ENCODE results near the gene SAMD14. TPM values are rescaled to one million over a fixed set of nuclear protein-coding genes. Genes with fewer than 3 reads are reported as not detected.

The SAMD14 gene
- total RNA-seq, 2 experiments from 2014 or later: 0.59 TPM; not detected in 1

- no peaks in the 10 kb centered on the region for H3K4me1 ChIP-seq (ENCODE audit: insufficient read depth, low read length, poor library complexity, severe bottlenecking)
- intact Hi-C loops (cut with micrococcal nuclease; ENCODE audit: unreplicated experiment): loop anchor here (1.0 to 5.0 kb wide), 3 partner anchors 60 to 226 kb away; no protein-coding TSS in a partner anchor
- BruUV-seq (replicated peaks): no TSS peak
- H2AFZ ChIP-seq (ENCODE audit: low read length): no peak overlapping the region
- H3K9me3 ChIP-seq (ENCODE audit: low read length): peaks cover 5% of the 10 kb centered on the region; the same call in 1 of the 2 replicates
- ChIA-PET POLR2A (no interaction called here), CTCF (ENCODE audit: unreplicated experiment) (interaction anchor here (0.9 to 1.3 kb wide), 3 partner anchors 59 to 86 kb away, joined by 3 to 4 read pairs (median 3); no protein-coding TSS in a partner anchor)
- H4K20me1 ChIP-seq (ENCODE audit: insufficient read depth, low read length): no peaks in the 10 kb centered on the region
- H3K4me3 ChIP-seq (ENCODE audit: low read depth, low read length, poor library complexity, severe bottlenecking): no peak overlapping the region
- H3K79me2 ChIP-seq (ENCODE audit: insufficient read depth, low read depth, low read length): no peaks in the 10 kb centered on the region
- no peaks in the 10 kb centered on the region for H3K9me2 ChIP-seq (ENCODE audit: insufficient read depth, low read length)
- peak overlapping the region; percentile 1 for H3K27ac ChIP-seq (ENCODE audit: low read depth, low read length, poor library complexity, severe bottlenecking)
- TF ChIP-seq EZH2phosphoT487 (IDR thresholded peaks at IDR 0.05; ENCODE audit: borderline replicate concordance, low read depth, low read length) (no peak), CTCF (conservative IDR thresholded peaks at IDR 0.05; ENCODE audit: low read length) (peak; percentile 97)
- peak; percentile 76 for DNase-seq (ENCODE audit: low spot score)
- H3K36me3 ChIP-seq (ENCODE audit: insufficient read depth, low read length): peaks cover 18% of the 10 kb centered on the region
- H3K4me2 ChIP-seq (ENCODE audit: low read length): no peak overlapping the region
Measured at GRCh38 chr17:50087246-50087911, 42.6 kb downstream of the SAMD14 start.

GRCh38 chr17:50081757-50082156, 48.2 kb downstream of the SAMD14 start:
- Histone ChIP-seq H3K9me3 (ENCODE audit: low read length) (peaks cover 5% of the 10 kb centered on the region; the same call in 1 of the 2 replicates), H3K36me3 (ENCODE audit: insufficient read depth, low read length) (peaks cover 47% of the 10 kb centered on the region), H3K4me3 (ENCODE audit: low read depth, low read length, poor library complexity, severe bottlenecking) (no peak overlapping the region), H3K27ac (ENCODE audit: low read depth, low read length, poor library complexity, severe bottlenecking) (peak overlapping the region; percentile 91), H3K4me1 (ENCODE audit: insufficient read depth, low read length, poor library complexity, severe bottlenecking) (peaks cover 42% of the 10 kb centered on the region), H2AFZ (ENCODE audit: low read length) (no peak overlapping the region), H3K9me2 (ENCODE audit: insufficient read depth, low read length) (no peaks in the 10 kb centered on the region), H4K20me1 (ENCODE audit: insufficient read depth, low read length) (no peaks in the 10 kb centered on the region), H3K4me2 (ENCODE audit: low read length) (no peak overlapping the region), H3K79me2 (ENCODE audit: insufficient read depth, low read depth, low read length) (no peaks in the 10 kb centered on the region)
- POLR2A ChIA-PET: no interaction called here
- no peak for TF ChIP-seq CTCF (conservative IDR thresholded peaks at IDR 0.05; ENCODE audit: low read length)
- no peak for TF ChIP-seq EZH2phosphoT487 (IDR thresholded peaks at IDR 0.05; ENCODE audit: borderline replicate concordance, low read depth, low read length)
- DNase-seq (ENCODE audit: low spot score): no peak
- BruUV-seq (replicated peaks): no TSS peak
- CTCF ChIA-PET (ENCODE audit: unreplicated experiment): no interaction called here
- intact Hi-C loops (cut with micrococcal nuclease; ENCODE audit: unreplicated experiment): no loop called here

GRCh38 chr17:50080827-50081226, 49.1 kb downstream of the SAMD14 start:
- intact Hi-C loops (cut with micrococcal nuclease; ENCODE audit: unreplicated experiment): no loop called here
- Histone ChIP-seq H4K20me1 (ENCODE audit: insufficient read depth, low read length) (no peaks in the 10 kb centered on the region), H2AFZ (ENCODE audit: low read length) (peak overlapping the region; percentile 72; the same call in 1 of the 2 replicates), H3K79me2 (ENCODE audit: insufficient read depth, low read depth, low read length) (no peaks in the 10 kb centered on the region), H3K27ac (ENCODE audit: low read depth, low read length, poor library complexity, severe bottlenecking) (peak overlapping the region; percentile 91), H3K9me2 (ENCODE audit: insufficient read depth, low read length) (no peaks in the 10 kb centered on the region), H3K4me1 (ENCODE audit: insufficient read depth, low read length, poor library complexity, severe bottlenecking) (peaks cover 42% of the 10 kb centered on the region), H3K9me3 (ENCODE audit: low read length) (peaks cover 5% of the 10 kb centered on the region; the same call in 1 of the 2 replicates), H3K36me3 (ENCODE audit: insufficient read depth, low read length) (peaks cover 47% of the 10 kb centered on the region), H3K4me2 (ENCODE audit: low read length) (peak overlapping the region; percentile 66), H3K4me3 (ENCODE audit: low read depth, low read length, poor library complexity, severe bottlenecking) (peak overlapping the region; percentile 51)
- peak; percentile 87 for DNase-seq (ENCODE audit: low spot score)
- CTCF ChIA-PET (ENCODE audit: unreplicated experiment): no interaction called here
- BruUV-seq (replicated peaks): no TSS peak
- POLR2A ChIA-PET: interaction anchor here (0.7 kb wide), 1 partner anchor 292 kb away, joined by 3 read pairs; the partner anchor contains the start of gene EME1
- TF ChIP-seq CTCF (conservative IDR thresholded peaks at IDR 0.05; ENCODE audit: low read length) (no peak), EZH2phosphoT487 (IDR thresholded peaks at IDR 0.05; ENCODE audit: borderline replicate concordance, low read depth, low read length) (no peak)

Measured in OCI-LY7 (cell line).